ENCODE data around the gene SCFD2.

Gene SCFD2

DNA sequence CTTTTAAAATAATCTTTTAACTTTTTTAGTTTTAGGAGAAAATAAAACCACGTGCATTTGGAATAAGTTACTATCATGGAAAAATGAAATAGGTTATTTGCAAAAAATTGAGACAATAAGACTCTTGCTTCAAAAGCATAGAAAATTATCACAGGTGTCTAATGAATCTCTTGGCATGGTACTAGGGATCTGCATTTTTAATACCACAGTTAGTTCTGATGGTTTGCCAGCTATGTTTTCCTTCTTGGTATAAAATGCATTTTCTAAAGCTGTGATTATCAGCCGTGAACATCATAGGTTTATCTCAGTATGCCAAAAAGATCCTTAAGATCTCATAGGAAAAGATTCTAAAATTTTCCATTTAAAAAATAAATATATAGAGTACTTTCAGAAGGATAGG lies 419.9 kb downstream of the SCFD2 start:
- no peak for DNase-seq

DNA sequence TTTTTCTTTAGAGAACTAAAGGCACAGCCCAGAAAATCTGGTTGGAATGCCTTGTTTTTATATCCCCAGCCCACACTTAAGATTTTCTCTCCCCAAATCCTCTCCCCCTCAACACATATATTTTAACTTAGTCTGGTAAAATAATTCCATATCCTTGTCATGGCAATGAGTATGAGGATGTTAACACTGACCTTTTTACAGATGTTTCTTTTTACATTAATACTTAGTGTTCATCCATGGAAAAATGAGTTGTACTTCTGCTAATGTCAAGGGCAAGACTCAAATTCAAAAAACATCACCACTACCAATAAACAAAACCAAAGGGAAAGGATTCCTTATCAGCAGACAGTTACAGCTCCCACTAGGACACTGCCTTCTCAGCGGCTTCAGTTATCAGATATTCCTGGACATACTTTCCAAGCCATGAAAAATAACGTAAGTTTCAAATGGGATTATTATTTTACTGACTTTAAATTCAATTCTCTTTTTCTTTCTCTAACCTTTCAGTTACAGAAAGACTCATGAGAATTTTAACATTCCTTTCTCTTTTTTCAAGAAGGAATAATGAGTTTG lies 420.4 kb downstream of the SCFD2 start:
- no peak for DNase-seq

DNA sequence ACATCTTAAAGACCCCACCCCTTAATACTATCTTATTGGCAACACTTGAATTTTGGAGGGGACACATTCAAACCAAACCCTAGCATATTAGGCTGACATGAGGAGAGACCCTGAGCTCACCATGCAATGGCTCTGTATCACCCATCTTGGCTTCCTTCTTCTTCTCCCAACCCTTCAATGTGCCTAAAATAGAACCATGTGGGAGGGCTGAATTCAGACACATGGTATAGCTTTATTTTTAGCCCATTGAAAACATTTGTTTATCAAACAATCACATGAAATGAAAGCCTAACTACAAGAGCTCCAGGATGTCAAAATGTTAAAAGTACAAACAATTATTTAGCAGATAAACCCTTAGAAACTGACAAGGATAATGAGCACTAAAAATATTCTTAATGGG lies 422.2 kb downstream of the SCFD2 start:
- DNase-seq: no peak

DNA sequence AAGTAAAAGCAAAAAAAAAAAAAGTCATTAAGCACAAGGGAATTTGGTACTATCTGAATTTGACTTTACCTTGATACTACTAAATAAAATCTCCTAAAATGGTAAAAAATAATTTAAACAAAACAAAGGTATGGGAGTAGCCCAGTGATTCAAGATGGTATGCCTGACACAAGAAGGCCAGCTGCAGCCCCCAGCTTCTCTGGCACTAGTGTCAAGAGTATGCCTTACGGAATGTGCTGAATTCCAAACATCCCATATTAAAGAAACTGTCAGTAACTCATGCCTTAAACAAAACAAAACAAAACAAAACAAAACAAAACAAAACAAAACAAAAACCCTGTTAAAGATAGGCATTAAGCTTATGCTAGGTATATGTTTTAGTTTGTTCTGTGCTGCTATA lies 422.9 kb downstream of the SCFD2 start:
- DNase-seq: no peak

DNA sequence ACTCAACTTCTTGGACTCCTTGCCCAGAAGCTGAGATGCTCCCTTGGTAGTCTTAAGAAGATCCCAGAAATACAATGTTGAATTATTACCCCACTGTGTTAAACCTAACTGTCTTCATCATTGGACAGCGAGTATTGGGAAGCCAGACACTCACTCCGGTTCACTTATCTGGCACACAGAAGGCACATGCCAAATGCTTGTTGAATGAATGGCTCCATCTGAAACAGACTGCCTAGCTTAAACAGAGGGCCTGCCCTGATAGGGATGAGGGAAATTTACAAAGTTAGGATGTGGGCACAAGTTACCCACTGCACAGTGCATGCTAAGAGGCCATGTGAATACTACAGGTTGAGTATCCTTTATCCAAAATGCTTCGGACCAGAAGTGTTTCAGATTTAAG lies 424.4 kb downstream of the SCFD2 start:
- no peak for DNase-seq

DNA sequence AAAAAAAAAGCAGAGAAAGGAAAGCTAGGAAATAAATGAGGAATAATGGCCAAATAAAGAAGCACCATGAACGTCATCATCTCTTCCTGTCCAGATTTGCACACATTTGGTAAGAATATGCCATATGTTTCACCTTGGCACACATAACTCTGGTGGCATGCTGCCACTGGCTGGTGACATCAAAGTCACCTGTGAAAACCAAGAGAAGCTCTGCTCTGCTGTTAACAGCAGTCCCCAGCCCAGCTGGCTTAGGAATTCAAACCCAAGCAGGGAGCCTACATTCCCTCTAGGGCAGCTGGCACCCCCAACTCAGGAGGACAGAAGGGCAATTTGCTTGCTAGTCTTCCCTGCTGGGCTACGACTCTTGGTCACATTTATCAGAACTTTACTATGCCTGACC lies 426.1 kb downstream of the SCFD2 start:
- DNase-seq: no peak

DNA sequence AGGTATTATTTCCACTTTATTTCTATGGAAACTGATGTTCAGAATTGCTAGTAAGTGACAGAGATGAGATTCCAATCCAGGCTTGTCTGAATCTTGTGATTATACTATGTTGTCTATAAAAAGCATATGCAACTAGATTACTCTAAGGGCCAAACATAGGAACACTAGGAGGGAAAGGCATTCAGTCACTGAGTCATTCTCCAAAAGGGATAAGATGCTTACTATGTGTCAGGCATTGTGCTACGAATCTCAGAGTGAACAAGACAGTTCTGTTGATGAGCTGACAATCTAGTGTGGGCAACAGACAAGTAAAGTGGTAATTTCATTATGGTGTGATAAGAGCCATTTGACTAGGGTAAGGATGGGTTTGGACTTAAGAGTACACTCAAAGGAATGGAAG lies 426.5 kb downstream of the SCFD2 start:
- no peak for DNase-seq

DNA sequence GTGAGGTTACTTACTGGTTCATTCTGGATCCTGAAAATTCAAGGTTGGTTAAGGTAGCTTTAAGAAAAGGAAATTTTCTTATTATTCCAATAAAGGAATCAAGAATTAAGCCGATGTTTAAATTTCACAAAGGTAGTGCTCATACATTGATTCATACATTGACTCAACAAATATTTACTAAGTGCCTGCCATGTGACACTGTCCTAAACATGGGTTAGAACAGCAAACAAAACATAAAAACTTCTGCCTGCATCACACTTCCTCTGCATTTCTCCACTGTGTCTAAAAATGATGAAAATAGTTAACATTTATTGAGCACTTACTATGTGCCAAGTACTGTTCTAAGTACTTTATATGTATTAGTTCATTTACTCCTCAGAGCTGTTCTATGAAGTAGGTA lies 428.0 kb downstream of the SCFD2 start:
- DNase-seq: no peak

DNA sequence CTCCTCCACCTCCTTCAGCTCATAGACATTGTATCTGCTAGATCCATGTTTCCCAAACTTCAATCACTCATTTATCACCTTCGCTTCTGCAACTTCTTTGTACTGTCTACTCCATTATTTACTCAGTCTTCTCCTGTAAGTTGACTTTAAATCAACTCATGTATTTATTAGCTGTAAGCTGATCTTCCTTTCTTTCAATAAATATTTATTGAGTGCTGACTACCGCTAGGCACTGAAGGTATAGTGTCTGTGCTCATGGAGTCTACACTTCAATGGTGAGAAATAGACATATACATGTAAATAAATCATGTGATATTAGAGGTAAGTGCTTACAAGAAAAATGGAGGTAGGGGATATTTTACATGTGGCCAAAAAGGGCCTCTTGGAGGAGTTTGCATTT lies 429.1 kb downstream of the SCFD2 start:
- no peak for DNase-seq

DNA sequence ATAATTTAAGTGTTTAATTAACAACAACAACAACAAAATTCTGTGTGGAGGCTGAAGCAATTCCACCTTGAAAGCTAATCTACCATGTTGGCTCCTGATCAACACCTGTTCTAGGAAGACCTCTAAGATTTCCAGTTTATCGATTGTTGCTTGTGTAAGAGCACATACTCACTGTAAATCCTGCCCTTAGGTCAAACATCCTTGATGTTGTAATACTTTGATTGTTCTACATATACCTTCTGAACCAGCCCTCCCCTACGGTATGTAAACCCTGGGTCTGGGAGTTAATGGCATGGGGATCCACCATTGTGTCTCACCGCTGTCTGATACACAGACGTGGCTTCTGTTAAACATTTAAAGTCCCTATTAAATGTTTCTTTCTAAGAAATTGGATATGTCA lies 430.5 kb downstream of the SCFD2 start:
- DNase-seq: no peak

DNA sequence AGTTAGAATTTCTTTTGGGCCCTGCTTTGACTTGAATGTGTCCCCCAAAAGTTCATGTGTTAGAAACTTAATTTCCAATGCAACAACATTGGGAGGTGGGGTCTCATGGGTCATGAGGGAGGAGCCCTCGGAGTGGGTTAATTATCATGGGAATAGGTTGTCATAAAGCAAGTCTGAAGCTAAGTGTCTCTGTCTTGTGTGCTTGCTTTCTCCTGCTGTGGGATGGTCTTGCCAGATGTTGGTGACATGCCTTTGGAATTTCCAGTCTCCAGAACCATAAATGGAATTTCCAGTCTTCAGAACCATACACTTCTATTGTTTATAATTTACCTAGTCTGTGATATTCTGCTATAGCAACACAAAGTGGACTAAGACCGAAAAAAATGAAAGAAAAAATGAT lies 432.1 kb downstream of the SCFD2 start:
- no peak for DNase-seq

DNA sequence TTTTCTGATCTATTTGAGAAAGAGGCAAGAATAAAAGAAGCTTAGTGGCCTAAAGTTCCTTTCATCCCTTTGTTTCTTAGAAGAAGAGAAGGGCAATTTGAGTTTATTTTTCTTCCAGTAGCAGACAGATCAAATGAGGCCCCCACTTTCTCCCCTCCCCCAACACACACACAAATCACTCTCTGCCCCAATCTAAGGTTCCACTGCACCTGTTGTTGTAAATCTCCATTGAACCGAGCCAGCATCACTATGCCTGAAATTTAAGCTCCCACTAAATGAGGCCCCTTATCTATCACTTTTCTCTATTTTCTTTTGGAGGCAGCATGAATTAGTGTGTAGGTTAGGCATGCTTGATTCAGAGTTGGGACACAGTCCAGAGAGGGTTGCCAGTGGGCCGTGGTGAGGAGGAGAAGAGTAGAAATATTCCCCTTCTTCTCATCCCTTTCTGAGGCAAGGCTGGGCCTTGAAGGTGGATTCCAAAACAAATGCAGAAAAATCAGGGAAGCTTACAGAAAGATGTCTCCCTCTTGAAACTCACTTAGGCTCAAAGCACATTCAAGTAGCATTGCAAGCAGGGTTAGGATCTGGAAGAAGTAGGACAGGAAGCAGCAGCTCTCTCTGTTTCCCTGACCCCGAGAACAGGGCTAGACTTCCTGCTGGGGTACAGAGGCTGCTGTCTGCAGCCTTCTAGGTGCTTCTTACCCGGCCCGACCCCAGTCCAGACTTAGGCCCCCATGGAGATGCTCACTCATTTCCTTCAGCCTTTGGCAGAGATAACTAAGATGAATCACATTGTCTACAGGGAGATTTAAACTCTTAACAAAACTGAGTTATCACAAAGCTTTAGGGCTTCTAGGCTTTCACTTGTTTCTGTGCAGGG lies 433.0 kb downstream of the SCFD2 start:
- DNase-seq: no peak

DNA sequence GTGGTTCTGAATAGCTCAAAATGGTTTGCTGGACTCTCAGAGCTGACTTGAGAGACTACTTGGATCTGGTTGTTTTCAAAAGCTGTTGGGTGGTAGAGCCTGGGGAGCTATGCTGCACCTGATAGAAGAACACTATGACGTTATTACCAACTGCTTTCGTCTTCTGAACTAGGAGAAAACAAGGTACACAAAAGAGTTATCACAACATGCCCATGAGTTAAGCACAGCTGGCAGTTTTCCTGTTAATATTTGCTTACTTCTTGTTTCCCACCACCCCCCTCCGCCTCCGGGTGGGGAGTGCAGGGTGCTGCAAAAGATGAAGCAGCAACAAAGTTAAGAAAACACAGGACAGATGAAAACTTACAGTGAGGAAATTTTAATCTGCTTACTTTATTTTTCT lies 434.6 kb downstream of the SCFD2 start:
- no peak for DNase-seq

DNA sequence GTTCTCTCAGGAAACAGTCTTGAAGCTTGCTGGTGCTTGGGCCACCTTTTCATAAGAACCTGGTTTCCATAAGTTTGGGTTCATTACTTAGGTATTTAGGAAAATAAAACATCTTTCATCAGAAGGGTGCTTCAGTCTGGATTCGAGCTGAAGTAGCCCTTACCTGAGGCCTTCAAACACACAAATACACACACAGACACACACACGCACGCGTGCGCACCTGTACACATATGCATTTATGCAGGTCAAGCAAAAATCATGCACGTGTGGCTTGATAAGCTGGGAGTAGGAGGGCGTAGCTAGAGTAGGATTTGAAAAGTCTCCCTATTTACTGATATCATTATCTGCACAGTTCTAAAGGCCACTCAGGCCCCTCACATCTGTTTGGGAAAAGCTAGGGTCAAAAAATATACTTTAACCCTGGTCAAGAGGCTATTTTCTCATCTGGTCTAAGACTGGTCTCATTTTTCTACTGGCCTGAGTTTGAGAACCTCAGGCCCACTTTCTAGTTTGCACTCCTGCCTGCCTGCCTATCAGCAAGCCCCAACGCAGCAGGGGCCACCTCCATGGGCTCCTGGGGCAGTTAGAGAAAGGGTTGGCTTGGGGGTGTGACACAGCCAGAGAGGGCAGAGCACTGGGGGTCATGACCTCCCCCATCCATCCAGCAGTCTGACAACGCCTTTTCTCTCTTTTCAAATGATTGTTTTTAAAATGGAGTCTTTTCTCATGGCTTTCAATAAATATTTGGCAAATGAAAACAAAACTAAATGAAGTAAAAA lies 439.5 kb downstream of the SCFD2 start:
- no peak for DNase-seq

DNA sequence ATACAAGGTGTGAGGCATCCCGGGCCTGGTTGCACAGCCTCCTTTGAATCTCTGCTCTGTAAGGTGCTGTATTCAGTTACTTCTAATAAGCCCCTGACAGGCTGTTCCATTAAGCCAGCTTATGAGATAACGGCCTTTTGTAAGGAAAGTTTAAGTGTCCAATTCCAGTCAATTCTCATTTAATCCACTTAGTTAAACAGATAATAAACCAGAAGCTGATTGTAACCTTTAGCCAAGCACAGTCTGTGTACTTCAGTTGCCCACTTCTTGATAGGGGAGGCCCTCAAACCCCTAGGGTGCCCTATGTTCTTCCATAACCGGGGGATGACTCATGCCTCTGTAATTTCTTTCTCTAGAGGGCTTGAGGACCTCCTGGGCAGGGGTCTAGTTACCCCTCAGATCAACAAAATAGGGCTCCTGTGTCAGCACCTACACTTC lies 440.3 kb downstream of the SCFD2 start:
- DNase-seq: no peak

DNA sequence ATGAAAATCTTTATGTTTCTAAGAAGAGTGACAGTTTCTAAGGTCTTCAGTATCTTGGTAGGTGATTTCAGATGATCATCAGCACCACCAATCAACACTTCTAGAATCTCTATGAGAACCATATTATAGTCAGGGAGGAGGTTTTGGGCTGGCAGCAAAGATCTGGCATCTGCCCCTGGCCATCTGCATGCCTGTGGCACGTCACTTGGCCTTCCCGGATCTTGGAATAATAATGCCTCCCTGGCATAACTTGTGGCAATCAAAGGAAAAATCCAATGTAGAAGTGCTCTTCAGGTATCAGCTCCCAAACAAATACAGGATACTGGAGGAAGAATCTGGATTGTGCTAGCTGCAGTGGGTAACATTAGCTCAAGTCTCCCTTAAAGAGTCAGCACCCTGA lies 446.4 kb downstream of the SCFD2 start:
- no peak for DNase-seq

DNA sequence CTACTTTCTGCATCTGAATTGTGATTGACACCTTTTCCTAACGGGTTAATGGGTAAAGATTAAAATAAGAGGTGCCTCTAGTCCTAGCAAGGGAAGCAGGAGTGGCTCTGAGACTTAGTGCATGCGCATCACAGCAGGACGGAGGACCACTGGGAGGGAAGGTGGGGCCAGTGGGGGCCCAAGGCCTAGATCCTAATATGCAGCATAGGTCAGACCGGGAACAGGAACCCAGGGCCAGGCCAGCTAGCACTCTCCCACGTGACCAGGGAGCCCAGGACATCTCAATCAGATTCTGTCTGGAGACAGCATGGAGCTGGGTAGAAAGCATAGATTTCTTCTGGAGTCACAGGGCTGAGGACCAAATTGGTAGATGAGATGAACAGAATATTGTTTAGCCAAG lies 448.0 kb downstream of the SCFD2 start:
- DNase-seq: no peak

DNA sequence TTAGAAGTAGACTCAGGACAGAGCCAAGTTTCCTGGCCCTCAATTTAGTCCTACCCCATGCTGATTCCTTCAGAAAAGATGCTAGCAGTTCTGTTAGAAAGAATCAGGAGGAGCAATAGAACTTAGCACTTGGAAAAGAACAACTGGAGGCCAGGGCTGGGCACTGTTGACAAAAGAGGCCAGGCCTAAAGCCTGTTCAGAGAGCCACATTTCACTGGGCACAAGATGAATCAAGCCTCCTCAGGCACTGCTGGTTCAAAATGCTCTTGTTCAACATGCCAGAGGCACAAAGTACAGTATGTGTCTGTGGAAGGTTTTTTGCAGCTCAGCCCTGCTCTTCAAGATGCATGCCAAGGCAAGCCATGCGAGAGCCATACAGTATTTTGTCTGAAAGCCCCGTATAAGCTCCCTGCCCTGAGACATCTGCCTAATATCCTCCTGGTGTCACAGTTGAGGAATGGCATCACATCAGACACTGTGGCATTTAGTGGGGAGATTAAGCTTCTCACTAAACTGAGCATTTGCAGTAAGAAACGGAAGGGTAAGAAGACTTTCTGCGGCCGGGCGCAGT lies 450.0 kb downstream of the SCFD2 start:
- no peak for DNase-seq

DNA sequence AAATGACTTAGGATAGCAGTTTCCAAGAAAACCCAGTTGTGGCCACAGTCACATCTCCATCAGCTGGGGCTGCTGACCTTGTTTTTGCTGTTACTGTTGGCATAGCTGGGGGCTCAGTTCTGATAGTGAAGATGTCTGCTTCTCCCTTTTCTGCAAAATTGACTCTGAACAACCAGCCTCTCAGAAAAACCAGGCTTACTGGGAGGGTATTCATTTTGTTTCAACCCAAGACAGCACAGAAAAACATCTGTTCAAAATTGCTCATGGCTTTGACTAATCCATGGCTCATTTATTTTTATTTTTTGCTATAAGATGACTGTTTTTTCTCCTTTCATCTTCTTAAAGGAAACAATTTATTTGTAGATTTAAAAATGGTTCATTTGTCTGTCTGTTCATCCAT lies 450.7 kb downstream of the SCFD2 start:
- DNase-seq: no peak

DNA sequence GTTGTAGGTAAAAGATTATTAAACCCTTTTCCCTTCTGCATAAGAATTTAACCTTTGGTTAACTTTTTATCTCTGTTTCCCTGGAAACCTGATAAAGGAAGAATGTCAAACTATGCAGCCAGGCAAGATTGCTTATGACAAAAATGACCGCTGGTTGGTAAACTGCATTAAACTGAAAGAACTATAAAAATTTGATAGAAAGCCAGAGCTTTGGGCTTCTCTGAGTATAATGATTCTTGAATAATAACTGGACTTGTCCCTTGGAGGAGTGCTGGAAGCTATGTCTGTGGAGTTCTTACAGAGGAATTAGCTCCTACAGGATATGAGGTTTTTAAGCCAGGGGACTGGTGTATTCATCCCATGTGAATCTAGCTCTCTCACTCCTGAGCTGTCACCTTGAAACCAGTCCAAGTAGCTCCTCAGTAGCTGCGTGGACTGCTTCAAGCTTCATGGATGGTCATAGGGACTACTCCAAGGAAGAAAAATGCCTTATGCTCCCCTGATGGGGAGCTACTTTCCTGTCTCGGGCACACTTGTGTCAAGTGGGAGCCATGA lies 451.7 kb downstream of the SCFD2 start:
- DNase-seq: no peak

DNA sequence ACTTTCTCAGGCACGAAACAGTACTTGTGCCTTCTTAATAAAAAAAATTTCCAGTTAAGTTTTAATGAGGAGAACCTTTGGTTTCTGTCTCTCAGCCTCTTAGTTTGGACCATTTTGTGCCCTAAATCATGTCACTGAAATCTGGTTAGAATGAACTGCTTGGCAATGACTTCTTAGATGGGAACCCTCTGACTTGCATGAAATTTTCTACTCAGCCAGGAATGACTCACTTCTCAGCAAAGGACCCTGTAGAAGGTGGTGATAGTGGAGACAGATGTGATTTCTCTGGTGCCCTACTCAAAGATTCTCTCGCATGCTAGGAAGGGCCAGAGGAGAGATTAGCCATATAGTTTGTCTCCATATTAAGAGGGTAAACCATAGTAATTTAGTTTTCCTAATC lies 453.3 kb downstream of the SCFD2 start:
- no peak for DNase-seq

DNA sequence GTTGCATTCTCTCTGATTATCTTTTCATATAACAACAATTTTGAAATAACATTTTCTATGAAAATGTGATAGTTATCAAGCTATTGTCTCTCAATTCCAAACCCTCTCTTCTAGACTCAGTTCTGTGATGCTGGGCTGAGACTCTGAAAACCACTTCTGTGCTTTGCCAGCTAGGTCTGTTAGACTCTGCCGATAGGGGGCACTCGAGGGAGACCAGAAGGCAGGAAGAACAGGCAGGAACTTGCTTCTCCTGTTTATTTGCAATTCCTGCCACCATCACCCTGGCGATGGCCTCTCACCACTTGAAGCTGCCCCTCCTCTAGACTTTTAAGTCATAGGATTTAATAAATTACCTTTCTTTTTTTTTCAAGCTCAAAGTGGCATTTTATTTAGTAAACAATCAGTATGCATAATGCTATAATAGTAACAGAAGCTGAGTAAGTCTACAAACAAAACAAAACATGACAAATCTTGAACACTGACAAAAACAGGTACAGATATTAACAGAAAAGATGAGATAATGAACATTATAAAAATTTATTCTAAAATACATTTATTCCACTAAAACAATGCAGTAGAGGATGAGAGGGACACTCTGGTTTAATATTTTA lies 454.1 kb downstream of the SCFD2 start:
- peak; percentile 77 for DNase-seq

DNA sequence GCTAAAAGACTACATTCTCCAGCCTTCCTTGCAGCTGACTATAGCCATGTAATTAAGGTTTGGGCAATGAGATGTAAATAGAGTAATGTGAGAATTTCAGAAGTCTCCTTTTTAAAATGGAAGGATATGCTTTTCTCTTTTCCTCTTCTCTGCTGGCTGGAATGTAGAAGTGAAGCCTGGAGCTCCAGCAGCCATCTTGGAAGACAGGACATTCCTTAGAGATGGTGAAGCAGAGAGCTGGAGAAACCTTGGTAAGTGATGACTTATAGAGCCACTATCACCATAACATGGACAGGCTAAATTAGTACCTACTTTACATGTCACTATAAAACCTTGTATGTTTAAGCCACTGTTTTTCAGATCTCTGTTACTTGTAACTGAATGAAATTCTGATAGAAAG lies 455.7 kb downstream of the SCFD2 start:
- DNase-seq: no peak
